ENCODE data around the gene SPTLC3. TPM values are rescaled to one million over a fixed set of nuclear protein-coding genes. Genes with fewer than 3 reads are reported as not detected.

SPTLC3 gene
- total RNA-seq, 4 donors from 2014 or later: 6.4 to 10.9 (median 7.7) TPM

GRCh38 chr20:13099676-13100075 lies 90.9 kb downstream of the SPTLC3 start:
- TF ChIP-seq, protein P1, sequence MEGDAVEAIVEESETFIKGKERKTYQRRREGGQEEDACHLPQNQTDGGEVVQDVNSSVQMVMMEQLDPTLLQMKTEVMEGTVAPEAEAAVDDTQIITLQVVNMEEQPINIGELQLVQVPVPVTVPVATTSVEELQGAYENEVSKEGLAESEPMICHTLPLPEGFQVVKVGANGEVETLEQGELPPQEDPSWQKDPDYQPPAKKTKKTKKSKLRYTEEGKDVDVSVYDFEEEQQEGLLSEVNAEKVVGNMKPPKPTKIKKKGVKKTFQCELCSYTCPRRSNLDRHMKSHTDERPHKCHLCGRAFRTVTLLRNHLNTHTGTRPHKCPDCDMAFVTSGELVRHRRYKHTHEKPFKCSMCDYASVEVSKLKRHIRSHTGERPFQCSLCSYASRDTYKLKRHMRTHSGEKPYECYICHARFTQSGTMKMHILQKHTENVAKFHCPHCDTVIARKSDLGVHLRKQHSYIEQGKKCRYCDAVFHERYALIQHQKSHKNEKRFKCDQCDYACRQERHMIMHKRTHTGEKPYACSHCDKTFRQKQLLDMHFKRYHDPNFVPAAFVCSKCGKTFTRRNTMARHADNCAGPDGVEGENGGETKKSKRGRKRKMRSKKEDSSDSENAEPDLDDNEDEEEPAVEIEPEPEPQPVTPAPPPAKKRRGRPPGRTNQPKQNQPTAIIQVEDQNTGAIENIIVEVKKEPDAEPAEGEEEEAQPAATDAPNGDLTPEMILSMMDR (IDR thresholded peaks at IDR 0.05; ENCODE audit: low read depth): no peak

- TF ChIP-seq, protein P1 (IDR thresholded peaks at IDR 0.05; ENCODE audit: low read depth): no peak
These were observed 92.5 kb downstream of the SPTLC3 start for GRCh38 chr20:13101276-13101675.

DNA sequence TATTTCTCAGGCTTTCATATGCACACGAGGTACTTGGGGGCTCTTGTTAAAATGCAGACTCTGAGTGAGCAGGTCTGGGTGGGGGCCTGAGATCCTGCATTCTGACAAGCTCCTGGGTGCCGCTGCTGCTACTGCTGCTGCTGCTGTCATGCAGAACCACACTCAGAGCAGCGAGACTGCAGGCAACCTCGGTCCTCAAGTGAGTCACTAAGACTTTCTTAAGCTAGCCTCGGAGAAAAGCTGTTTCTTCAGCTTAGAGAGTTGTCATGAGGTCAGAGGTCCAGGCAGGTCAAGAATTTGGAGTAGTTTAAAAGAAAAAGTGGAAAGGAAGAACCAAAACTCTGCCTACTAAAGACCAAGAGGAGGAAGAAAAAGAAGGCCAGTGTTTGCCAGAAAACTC lies 92.9 kb downstream of the SPTLC3 start:
- TF ChIP-seq, protein P1 (IDR thresholded peaks at IDR 0.05; ENCODE audit: low read depth): no peak

DNA sequence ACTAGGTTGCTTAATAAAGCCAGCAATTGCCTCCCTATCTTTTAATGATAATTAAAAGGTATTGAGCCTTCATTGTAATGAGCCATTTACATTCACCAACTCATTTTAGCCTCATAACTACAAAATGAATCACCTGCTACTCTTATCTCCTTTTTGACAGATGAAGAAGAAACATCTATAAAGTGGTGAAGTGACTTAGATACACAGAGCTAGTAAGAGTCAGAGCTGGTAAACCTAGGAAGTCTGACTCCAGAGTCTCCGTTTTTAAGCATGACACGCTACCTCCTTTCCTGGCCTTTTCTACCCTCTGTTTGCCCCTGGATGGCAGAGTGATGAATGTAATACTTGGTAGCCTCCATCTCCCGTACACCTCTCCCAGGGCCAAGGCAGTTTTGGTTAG lies 93.5 kb downstream of the SPTLC3 start:
- TF ChIP-seq, protein P1 (IDR thresholded peaks at IDR 0.05; ENCODE audit: low read depth): no peak

DNA sequence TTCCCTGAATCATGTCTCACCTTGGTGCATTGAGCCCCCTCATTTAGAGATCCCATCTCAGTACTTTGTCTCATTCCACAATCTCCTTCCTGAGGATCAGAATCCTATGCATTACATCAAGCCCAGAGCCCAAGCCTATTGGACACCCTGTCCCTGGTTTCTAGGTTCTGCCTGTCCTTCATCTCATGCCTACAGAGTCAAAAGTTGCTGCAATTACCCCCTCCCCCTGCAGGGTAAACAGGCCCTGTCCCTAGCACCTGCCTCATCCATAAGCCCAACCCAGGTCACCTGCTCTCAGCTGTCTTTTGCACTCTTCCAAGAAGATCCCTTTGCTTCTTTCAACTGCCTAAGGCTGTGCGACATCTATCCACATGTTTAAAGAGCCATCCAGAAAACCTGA lies 93.9 kb downstream of the SPTLC3 start:
- TF ChIP-seq, protein P1 (IDR thresholded peaks at IDR 0.05; ENCODE audit: low read depth): no peak

- TF ChIP-seq, protein P1 (IDR thresholded peaks at IDR 0.05; ENCODE audit: low read depth): no peak
These were observed 96.3 kb downstream of the SPTLC3 start for GRCh38 chr20:13105039-13105438.

- TF ChIP-seq, protein P1 (IDR thresholded peaks at IDR 0.05; ENCODE audit: low read depth): no peak
These were observed 97.2 kb downstream of the SPTLC3 start for GRCh38 chr20:13105864-13106457.

Data from subcutaneous adipose tissue (tissue), 4 donors.